Measurements from ENCODE around the gene TPST2. TPM values are rescaled to one million over a fixed set of nuclear protein-coding genes. Genes with fewer than 3 reads are reported as not detected.

The TPST2 gene
- polyA plus RNA-seq, 3 donors, result 62.8 to 83.8 (median 69.5) TPM

- Histone ChIP-seq H2AFZ (ENCODE audit: insufficient read depth, low read depth, low read length, poor library complexity, severe bottlenecking) (no peak overlapping the region), H3K4me3 (replicated peaks in 1 of 3; ENCODE audit: low read depth in 2 of 3, low read length in 3 of 3) (no peak overlapping the region), H3K4me1 (ENCODE audit: control insufficient read depth in 1 of 2, insufficient read depth in 2 of 2, low read length in 2 of 2) (no peaks in the 10 kb centered on the region), H3K36me3 (replicated peaks in 1 of 2; ENCODE audit: control insufficient read depth in 1 of 2, insufficient read depth in 2 of 2, low read length in 2 of 2) (no peaks in the 10 kb centered on the region), H3K27me3 (ENCODE audit: control insufficient read depth in 2 of 2, insufficient read depth in 2 of 2, low read length in 2 of 2) (no peaks in the 10 kb centered on the region), H3K79me2 (ENCODE audit: insufficient read depth, low read length) (no peaks in the 10 kb centered on the region), H4K20me1 (ENCODE audit: insufficient read depth, low read length) (no peaks in the 10 kb centered on the region), H3K9ac (ENCODE audit: insufficient read depth, low read length, poor library complexity, severe bottlenecking) (no peak overlapping the region), H3K4me2 (replicated peaks; ENCODE audit: extremely low read depth, low read length, poor library complexity, severe bottlenecking) (no peak overlapping the region), H3K9me3 (replicated peaks in 1 of 2; ENCODE audit: control insufficient read depth in 1 of 2, insufficient read depth in 1 of 2, low read length in 2 of 2) (no peaks in the 10 kb centered on the region), H3K27ac (ENCODE audit: low read depth in 1 of 2, low read length in 2 of 2) (no peak overlapping the region)
- intact Hi-C loops (cut with micrococcal nuclease), result no loop called here
- Mint-ChIP-seq H3K36me3 (no peaks in the 10 kb centered on the region), H3K4me3 (no peak overlapping the region), H3K27me3 (ENCODE audit: low read depth in 3 of 3) (peaks cover 1 to 6% (median 4%) of the 10 kb centered on the region in 3 donors), H3K4me1 (no peaks in the 10 kb centered on the region), H3K27ac (no peak overlapping the region), H3K9me3 (peaks cover 0 to 8% (median 3%) of the 10 kb centered on the region in 7 donors)
- TF ChIP-seq CTCF (IDR thresholded peaks at IDR 0.05), result no peak
- 46% methylated on average over 2 of the region's 8 CpGs for WGBS (ENCODE audit: insufficient coverage)
- DNase-seq, result no peak
These were observed 42.7 kb upstream of the TPST2 start for GRCh38 chr22:26632422-26633155.

DNA sequence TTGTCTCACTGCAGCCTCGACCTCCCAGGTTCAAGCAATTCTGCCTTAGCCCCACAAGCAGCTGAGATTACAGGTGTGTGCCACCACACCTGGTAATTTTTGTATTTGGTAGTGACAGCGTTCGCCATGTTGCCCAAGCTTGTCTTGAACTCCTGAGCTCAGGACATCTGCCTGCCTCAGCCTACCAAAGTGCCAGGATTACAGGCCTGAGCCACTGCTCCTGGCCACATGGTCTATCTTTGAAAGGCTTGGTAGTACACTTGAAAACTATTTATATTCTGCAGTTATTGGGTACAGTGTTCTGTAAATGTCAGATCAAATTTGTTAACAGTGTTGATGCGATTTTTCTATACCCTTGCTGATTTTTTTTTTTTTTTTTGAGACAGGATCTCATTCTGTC, 41.4 kb upstream of the TPST2 start:
- no peak overlapping the region for H2AFZ ChIP-seq (ENCODE audit: insufficient read depth, low read depth, low read length, poor library complexity, severe bottlenecking)
- no peak overlapping the region for H3K4me2 ChIP-seq (replicated peaks; ENCODE audit: extremely low read depth, low read length, poor library complexity, severe bottlenecking)
- TF ChIP-seq CTCF (IDR thresholded peaks at IDR 0.05), result no peak
- intact Hi-C loops (cut with micrococcal nuclease), result no loop called here
- H3K9me3 ChIP-seq (replicated peaks in 1 of 2; ENCODE audit: control insufficient read depth in 1 of 2, insufficient read depth in 1 of 2, low read length in 2 of 2), result no peaks in the 10 kb centered on the region
- H3K4me3 Mint-ChIP-seq, result no peak overlapping the region
- no peaks in the 10 kb centered on the region for H3K27me3 ChIP-seq (ENCODE audit: control insufficient read depth in 2 of 2, insufficient read depth in 2 of 2, low read length in 2 of 2)
- peaks cover 0 to 8% (median 3%) of the 10 kb centered on the region in 7 donors for H3K9me3 Mint-ChIP-seq
- no peaks in the 10 kb centered on the region for H3K4me1 Mint-ChIP-seq
- H3K79me2 ChIP-seq (ENCODE audit: insufficient read depth, low read length), result no peaks in the 10 kb centered on the region
- no peak overlapping the region for H3K4me3 ChIP-seq (replicated peaks in 1 of 3; ENCODE audit: low read depth in 2 of 3, low read length in 3 of 3)
- no peak for DNase-seq
- H3K9ac ChIP-seq (ENCODE audit: insufficient read depth, low read length, poor library complexity, severe bottlenecking), result no peak overlapping the region
- no peaks in the 10 kb centered on the region for H3K36me3 ChIP-seq (replicated peaks in 1 of 2; ENCODE audit: control insufficient read depth in 1 of 2, insufficient read depth in 2 of 2, low read length in 2 of 2)
- H3K27ac Mint-ChIP-seq, result no peak overlapping the region
- no peak overlapping the region for H3K27ac ChIP-seq (ENCODE audit: low read depth in 1 of 2, low read length in 2 of 2)
- H3K27me3 Mint-ChIP-seq (ENCODE audit: low read depth in 3 of 3), result peaks cover 2 to 6% (median 4%) of the 10 kb centered on the region in 3 donors
- no peaks in the 10 kb centered on the region for H3K36me3 Mint-ChIP-seq
- no peaks in the 10 kb centered on the region for H3K4me1 ChIP-seq (ENCODE audit: control insufficient read depth in 1 of 2, insufficient read depth in 2 of 2, low read length in 2 of 2)
- H4K20me1 ChIP-seq (ENCODE audit: insufficient read depth, low read length), result no peaks in the 10 kb centered on the region
- WGBS (ENCODE audit: insufficient coverage), result 93% methylated on average over 4 of the region's 4 CpGs

All from CD14-positive monocyte (primary cell).